Keratinocyte (primary cell): ENCODE results near the gene IL17RC. TPM values are rescaled to one million over a fixed set of nuclear protein-coding genes. Genes with fewer than 3 reads are reported as not detected.

Experiments used
- DNase-seq: peaks from one replicate; pipeline ENCODE4 v3.0.0-alpha.2; 2011; ENCODE audit warnings: low read depth, missing footprints, low spot score
- FAIRE-seq: peaks from 2 replicates; lab custom pipeline; 2011; peaks lifted over from hg19 to GRCh38; lab: Jason Lieb, UNC
- H2AFZ ChIP-seq: 2 replicates; pipeline ENCODE4 v1.6.0; 2012; ENCODE audit warnings: low read length, control low read depth, inconsistent platforms; ENCODE audit not compliant: control insufficient read depth
- H3K27ac ChIP-seq: 2 replicates; pipeline ENCODE4 v1.5.1; 2011; ENCODE audit warnings: low read length; ENCODE audit not compliant: control insufficient read depth, insufficient read depth
- H3K27me3 ChIP-seq: 3 replicates; pipeline ENCODE4 v1.6.0; 2011; ENCODE audit warnings: low read length; ENCODE audit not compliant: control insufficient read depth, insufficient read depth; ENCODE audit errors: extremely low read depth
- H3K36me3 ChIP-seq, 2 experiments: 2 replicates in 1 of 2; 3 replicates in 1 of 2; pipeline ENCODE4 v1.5.1; 2011; ENCODE audit warnings: low read length in 2 of 2, mild to moderate bottlenecking in 1 of 2; ENCODE audit not compliant: control insufficient read depth in 2 of 2, insufficient read depth in 2 of 2; ENCODE audit errors: extremely low read depth in 1 of 2
- H3K4me1 ChIP-seq: 3 replicates; pipeline ENCODE4 v1.5.1; 2011; ENCODE audit warnings: low read length; ENCODE audit not compliant: control insufficient read depth, insufficient read depth; ENCODE audit errors: extremely low read depth
- H3K4me2 ChIP-seq: 3 replicates; pipeline ENCODE4 v1.6.0; 2011; ENCODE audit warnings: low read depth, low read length; ENCODE audit not compliant: control insufficient read depth, insufficient read depth; ENCODE audit errors: extremely low read depth
- H3K4me3 ChIP-seq, 3 experiments: fragments of 200-600 bp in 1 of 3; sonication (generic) in 1 of 3; 2 replicates in 2 of 3; 3 replicates in 1 of 3; pipeline ENCODE4 v1.5.1; 2011 to 2016; ENCODE audit warnings: low read length in 3 of 3, mild to moderate bottlenecking in 3 of 3, control low read depth in 2 of 3, inconsistent platforms in 1 of 3, low read depth in 1 of 3, mixed read lengths in 1 of 3, mixed run types in 1 of 3, moderate library complexity in 1 of 3; ENCODE audit not compliant: control insufficient read depth in 2 of 3, insufficient read depth in 2 of 3; ENCODE audit errors: extremely low read depth in 1 of 3
- H3K79me2 ChIP-seq: 2 replicates; pipeline ENCODE4 v1.6.0; 2012; ENCODE audit warnings: low read length; ENCODE audit not compliant: control insufficient read depth, insufficient read depth
- H3K9ac ChIP-seq: 3 replicates; pipeline ENCODE4 v1.6.0; 2011; ENCODE audit warnings: low read length; ENCODE audit not compliant: control insufficient read depth, insufficient read depth; ENCODE audit errors: extremely low read depth
- H3K9me1 ChIP-seq: 3 replicates; pipeline ENCODE4 v1.6.0; 2011; ENCODE audit warnings: low read length; ENCODE audit not compliant: control insufficient read depth, insufficient read depth; ENCODE audit errors: extremely low read depth
- H3K9me3 ChIP-seq: 2 replicates; pipeline ENCODE4 v1.5.1; 2012; ENCODE audit warnings: low read depth, low read length; ENCODE audit not compliant: control insufficient read depth
- H4K20me1 ChIP-seq: 3 replicates; pipeline ENCODE4 v1.6.0; 2011; ENCODE audit warnings: low read length; ENCODE audit not compliant: control insufficient read depth, insufficient read depth; ENCODE audit errors: extremely low read depth
- EZH2 ChIP-seq: IDR thresholded peaks from one replicate; pipeline ENCODE4 v1.6.1; 2012; ENCODE audit warnings: inconsistent platforms, mild to moderate bottlenecking, low read length, moderate library complexity
- dilution Hi-C: fragments of 300-500 bp; cut with MboI; formaldehyde crosslinking; loops from one replicate; pipeline ENCODE4 v1.7.0; 2020; ENCODE audit warnings: low sequenced_read_pairs; ENCODE audit not compliant: extremely low pct_ligation_motif_present
- polyA plus RNA-seq, 5 experiments: library from polyadenylated mRNA; depleted of rRNA in 3 of 5; stranded (reverse) in 3 of 5; stranded (forward) in 1 of 5; unstranded in 1 of 5; fragments of >200 nt; gene quantifications; 1 replicate in 1 of 5; 2 replicates in 3 of 5; 3 replicates in 1 of 5; pipeline versions ENCODE4 v1.2.1 to v1.2.3, GENCODE V29; 2011 to 2012; ENCODE audit warnings: missing spikeins in 2 of 5, low read depth in 1 of 5, low replicate concordance in 1 of 5
- TF ChIP-seq, protein P1 (sequence below), 3 experiments: IDR thresholded peaks in 1 of 3; conservative IDR thresholded peaks in 1 of 3; optimal IDR thresholded peaks in 1 of 3; 2 replicates in 2 of 3; 3 replicates in 1 of 3; pipeline versions ENCODE3 to v1.5.1; 2011; ENCODE audit warnings: low read length in 3 of 3, mild to moderate bottlenecking in 3 of 3, moderate library complexity in 2 of 3, control low read depth in 1 of 3, inconsistent platforms in 1 of 3; ENCODE audit not compliant: insufficient read depth in 2 of 3; ENCODE audit errors: extremely low read depth in 1 of 3

The IL17RC gene
- polyA plus RNA-seq, 1 donor (not counting 4 experiments of a cell fraction or from before 2014, with no cell fraction given), result 6.3 TPM

DNA sequence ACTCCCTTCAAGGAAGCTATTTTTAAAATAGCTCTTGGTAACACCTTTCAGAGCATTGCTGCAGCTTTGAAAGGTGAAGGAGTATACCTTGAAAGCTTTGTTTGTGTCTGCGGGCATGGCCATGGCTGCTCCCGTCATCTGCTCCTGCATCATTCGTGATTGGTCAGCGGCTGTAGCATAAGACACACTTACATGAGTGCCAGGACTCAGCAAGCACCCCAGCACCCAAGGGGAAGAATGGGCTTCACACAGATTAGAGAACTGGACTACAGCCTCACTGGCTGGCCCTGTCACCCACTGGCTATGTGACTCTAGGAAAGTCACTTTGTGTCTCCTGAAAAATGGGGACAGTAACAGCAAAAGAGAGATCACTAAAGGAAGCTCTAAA, 52.7 kb downstream of the IL17RC start:
- Histone ChIP-seq H3K4me2 (no peak overlapping the region), H3K79me2 (no peaks in the 10 kb centered on the region), H2AFZ (no peak overlapping the region), H3K27ac (no peak overlapping the region), H3K36me3 (peaks cover 6 to 10% of the 10 kb centered on the region in 2 experiments), H3K9ac (no peak overlapping the region), H3K27me3 (no peaks in the 10 kb centered on the region), H4K20me1 (no peaks in the 10 kb centered on the region), H3K4me3 (no peak overlapping the region), H3K4me1 (peaks cover 11% of the 10 kb centered on the region), H3K9me3 (no peaks in the 10 kb centered on the region), H3K9me1 (no peaks in the 10 kb centered on the region)
- TF ChIP-seq, protein P1, sequence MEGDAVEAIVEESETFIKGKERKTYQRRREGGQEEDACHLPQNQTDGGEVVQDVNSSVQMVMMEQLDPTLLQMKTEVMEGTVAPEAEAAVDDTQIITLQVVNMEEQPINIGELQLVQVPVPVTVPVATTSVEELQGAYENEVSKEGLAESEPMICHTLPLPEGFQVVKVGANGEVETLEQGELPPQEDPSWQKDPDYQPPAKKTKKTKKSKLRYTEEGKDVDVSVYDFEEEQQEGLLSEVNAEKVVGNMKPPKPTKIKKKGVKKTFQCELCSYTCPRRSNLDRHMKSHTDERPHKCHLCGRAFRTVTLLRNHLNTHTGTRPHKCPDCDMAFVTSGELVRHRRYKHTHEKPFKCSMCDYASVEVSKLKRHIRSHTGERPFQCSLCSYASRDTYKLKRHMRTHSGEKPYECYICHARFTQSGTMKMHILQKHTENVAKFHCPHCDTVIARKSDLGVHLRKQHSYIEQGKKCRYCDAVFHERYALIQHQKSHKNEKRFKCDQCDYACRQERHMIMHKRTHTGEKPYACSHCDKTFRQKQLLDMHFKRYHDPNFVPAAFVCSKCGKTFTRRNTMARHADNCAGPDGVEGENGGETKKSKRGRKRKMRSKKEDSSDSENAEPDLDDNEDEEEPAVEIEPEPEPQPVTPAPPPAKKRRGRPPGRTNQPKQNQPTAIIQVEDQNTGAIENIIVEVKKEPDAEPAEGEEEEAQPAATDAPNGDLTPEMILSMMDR (optimal IDR thresholded peaks at IDR 0.05 in 1 of 3, IDR thresholded peaks at IDR 0.05 in 1 of 3, conservative IDR thresholded peaks at IDR 0.05 in 1 of 3; ENCODE audit: extremely low read depth in 1 of 3, insufficient read depth in 2 of 3, low read length in 3 of 3), result no peak
- TF ChIP-seq EZH2, result no peak
- DNase-seq (no peak), FAIRE-seq (no peak)
- dilution Hi-C loops, result no loop called here

- no peak overlapping the region for H2AFZ ChIP-seq
- no peak overlapping the region for H3K9ac ChIP-seq
- H3K79me2 ChIP-seq, result no peaks in the 10 kb centered on the region
- H3K4me1 ChIP-seq, result peaks cover 11% of the 10 kb centered on the region
- H3K9me1 ChIP-seq, result no peaks in the 10 kb centered on the region
- H3K9me3 ChIP-seq, result no peaks in the 10 kb centered on the region
- no peak overlapping the region for H3K4me3 ChIP-seq
- H3K36me3 ChIP-seq, result peaks cover 8 to 13% of the 10 kb centered on the region in 2 experiments
- H3K27ac ChIP-seq, result peak overlapping the region; percentile 37
- H4K20me1 ChIP-seq, result no peaks in the 10 kb centered on the region
- no peak for FAIRE-seq
- peak overlapping the region; percentile 50 for H3K4me2 ChIP-seq
- H3K27me3 ChIP-seq, result no peaks in the 10 kb centered on the region
- DNase-seq, result no peak
- TF ChIP-seq, protein P1 (optimal IDR thresholded peaks at IDR 0.05 in 1 of 3, IDR thresholded peaks at IDR 0.05 in 1 of 3, conservative IDR thresholded peaks at IDR 0.05 in 1 of 3; ENCODE audit: extremely low read depth in 1 of 3, insufficient read depth in 2 of 3, low read length in 3 of 3), result no peak
- TF ChIP-seq EZH2, result no peak
- dilution Hi-C loops, result no loop called here
Observed at GRCh38 chr3:9970020-9970652, 53.2 kb downstream of the IL17RC start.
